Activated CD4-positive, alpha-beta T cell treated with anti-CD3 and anti-CD28 coated beads, Interleukin-2, Interleukin-4, amounts not matched to agents 100 ng/mL and 50 ng/mL, durations not matched to agents 16 hours and 8 hours (primary cell): ENCODE data around the gene PLCD4.

Source experiments
- DNase-seq: peaks from one replicate; pipeline ENCODE4 v3.0.0-alpha.2; 2020; ENCODE audit warnings: low spot score

PLCD4 gene

GRCh38 chr2:218621007-218621406 is 13.3 kb downstream of the PLCD4 start:
- DNase-seq, result no peak

DNA sequence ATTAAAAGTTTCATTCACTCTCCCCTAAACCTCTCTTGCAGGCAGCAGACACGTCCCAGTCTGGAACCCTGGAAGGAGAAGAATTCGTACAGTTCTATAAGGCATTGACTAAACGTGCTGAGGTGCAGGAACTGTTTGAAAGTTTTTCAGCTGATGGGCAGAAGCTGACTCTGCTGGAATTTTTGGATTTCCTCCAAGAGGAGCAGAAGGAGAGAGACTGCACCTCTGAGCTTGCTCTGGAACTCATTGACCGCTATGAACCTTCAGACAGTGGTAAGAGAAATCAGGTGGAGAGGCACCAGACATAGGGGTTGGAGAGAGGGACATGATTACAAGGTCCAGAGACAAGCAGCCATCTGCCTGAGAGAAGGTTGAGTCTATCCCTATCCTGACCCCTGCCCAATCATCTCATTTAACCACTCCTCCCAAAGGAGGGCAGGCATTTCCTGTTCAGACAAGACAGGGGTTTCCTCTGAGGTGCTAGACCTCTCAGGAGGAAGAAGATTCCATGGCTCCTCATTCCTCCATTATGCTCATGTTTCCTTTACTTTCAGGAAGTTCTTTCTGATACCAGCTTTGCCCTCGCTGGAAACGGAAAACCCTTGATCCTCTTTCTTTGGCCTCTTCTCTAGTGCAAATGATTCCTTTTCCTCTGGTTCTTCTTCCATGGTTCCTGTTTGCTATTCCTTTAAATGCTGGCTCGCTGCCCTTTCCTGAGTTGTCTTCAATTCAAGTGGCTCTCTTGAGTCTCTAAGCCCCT is 15.1 kb downstream of the PLCD4 start:
- no peak for DNase-seq

DNA sequence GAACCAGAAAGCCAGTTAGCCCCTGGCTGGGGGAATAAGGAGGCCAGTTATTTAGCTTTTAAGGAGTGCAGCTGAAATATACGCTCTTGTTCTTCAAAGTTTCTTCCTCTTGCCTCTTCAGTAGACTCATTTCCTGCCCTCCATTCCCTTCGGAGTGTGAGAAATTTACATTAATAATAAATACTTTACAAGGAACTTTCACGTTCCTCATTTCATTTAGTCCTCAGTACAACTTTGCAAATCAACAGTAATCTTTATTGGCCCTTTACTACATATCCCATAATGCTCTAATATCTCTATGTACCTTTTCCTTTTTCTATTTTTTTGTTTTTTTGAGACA is 15.6 kb downstream of the PLCD4 start:
- no peak for DNase-seq

DNA sequence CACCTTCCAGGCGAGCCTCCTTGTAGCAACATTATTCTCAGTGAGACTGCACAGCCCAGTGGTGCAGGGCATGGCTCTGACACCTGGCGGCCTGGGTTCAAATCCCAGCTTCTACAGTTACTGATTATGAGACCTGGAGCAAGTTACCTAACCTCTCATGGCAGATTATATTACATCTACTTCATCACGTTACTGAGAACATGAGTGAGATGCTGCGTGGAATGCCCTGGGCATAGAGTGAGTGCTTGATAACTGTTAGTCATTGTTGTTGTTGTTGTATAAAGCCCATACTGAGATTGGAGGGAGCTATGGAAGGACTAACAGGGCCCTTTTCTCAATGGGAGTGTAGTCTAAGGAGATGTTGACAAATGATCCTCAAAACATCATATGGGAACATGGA is 18.7 kb downstream of the PLCD4 start:
- DNase-seq, result no peak

- peak; percentile 12 for DNase-seq
These were observed 20.2 kb downstream of the PLCD4 start for GRCh38 chr2:218627939-218628338.

DNA sequence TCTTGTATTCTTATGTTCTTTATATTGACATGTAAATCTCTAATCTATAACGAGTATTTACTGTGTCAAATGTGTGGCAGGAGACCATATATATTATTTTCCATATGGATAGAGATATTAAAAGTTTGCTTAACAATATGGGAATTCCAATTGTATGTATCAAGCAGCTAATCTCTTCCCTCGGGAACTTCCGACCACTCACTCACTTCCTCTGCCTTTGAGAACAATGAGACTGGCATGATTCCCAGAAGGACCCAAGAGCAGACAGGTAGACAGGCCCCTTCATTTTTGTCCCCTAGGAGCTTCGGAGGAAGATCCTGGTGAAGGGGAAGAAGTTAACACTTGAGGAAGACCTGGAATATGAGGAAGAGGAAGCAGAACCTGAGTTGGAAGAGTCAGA is 24.1 kb downstream of the PLCD4 start:
- DNase-seq, result no peak

GRCh38 chr2:218635719-218636118 is 28.0 kb downstream of the PLCD4 start:
- DNase-seq, result no peak

DNA sequence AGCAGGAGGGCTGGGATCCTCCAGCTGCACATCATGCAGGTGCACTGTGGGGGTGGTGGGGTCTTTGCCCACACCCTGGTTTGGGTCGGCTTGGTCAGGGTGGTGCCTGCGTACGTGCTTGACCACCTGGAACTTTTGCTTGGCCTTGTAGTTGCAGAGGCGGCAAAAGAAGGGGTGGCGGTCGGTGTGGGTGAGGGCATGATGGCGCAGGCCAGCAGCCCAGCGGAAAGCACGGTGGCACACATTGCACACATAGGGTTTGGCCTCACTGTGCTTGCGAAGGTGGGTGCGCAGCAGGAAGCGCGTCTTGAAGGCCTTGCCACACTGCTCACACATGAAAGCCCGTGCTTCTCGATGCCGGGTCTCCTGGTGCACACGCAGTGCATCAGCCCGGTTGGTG is 30.7 kb downstream of the PLCD4 start:
- no peak for DNase-seq

GRCh38 chr2:218642121-218642656 is 34.5 kb downstream of the PLCD4 start:
- no peak for DNase-seq

GRCh38 chr2:218642786-218643185 is 35.1 kb downstream of the PLCD4 start:
- DNase-seq, result no peak

DNA sequence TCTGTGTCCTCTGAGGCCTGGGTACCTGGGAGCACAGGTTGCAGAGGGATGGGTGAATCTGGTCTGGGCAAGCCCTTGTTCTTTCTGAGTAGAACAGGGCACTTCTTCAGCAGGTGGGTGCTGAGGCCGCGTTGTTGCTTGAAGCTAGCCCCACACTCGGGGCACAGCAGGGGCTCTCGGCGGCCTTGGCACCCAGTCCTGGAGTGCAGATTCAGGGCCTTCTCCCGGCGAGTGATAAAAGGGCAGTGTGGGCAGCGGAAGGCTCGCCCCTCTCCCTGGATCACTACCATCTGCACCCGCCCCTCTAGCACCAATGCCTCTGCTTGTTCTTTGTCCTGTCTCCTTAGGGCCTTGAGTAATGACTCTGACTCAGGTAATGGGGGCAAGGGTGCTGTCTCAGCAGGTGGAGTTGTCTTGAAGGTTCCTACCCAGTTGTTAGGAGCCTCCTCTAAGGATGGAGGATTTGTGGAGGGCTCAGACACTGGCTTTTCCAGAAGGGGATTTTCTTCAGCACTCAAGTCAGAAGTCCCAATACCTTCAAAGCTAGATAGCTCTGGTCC is 36.1 kb downstream of the PLCD4 start:
- DNase-seq, result no peak

GRCh38 chr2:218644721-218645120 is 37.0 kb downstream of the PLCD4 start:
- DNase-seq, result no peak

DNA sequence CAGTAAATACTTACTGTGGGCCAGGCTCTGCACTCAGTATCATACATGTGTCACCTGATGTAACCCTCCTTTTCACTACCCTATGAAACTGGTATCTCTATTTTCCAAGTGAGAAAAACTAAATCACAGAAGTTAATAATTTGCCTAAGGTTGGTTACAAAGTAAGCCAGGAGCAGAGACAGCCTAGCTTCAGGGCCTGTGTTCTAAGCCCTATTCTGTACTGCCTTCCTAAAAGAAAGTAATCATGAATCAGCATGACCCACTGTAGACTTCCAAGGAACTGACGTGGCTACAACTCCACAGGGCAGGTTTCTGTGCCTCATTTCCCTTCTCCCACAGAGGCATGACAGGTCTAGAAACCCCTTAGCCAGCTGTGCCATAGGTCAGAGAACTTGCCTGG is 37.4 kb downstream of the PLCD4 start:
- no peak for DNase-seq

DNA sequence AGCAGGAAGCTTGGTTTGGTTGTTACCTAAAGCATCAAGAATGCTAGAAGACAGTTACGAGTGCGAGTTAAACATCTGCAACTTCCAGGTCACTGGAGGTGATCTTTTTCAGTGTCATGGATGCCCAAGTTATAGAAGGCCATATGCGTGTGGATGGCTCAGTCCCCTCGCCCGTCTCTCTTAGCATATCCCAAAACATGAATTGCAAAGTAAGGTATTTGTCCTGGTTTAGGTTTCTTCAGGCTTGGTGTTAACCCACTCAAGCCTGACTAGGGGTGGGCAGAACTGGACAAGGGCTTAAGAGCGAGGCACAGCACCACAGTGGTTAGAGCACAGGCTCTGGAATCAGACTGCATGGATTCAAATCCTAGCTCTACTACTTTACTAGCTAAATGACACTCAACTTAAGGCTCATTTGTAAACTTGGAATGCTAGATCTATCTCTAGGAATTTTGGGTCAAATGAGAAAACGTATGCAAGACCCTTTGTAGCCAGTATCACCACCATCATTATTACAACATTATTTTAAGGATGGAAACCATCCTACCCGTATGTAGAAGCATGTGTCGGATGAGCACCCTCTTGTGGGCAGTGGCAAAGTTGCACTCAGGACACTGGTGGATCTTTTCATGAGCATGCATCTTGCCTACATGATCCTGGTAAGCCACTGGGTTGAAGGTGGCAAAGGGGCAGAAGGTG is 40.5 kb downstream of the PLCD4 start:
- DNase-seq, result peak; percentile 60

- no peak for DNase-seq
These were observed 41.0 kb downstream of the PLCD4 start for GRCh38 chr2:218648787-218649100.

GRCh38 chr2:218655751-218656150 is 48.1 kb downstream of the PLCD4 start:
- DNase-seq, result no peak

DNA sequence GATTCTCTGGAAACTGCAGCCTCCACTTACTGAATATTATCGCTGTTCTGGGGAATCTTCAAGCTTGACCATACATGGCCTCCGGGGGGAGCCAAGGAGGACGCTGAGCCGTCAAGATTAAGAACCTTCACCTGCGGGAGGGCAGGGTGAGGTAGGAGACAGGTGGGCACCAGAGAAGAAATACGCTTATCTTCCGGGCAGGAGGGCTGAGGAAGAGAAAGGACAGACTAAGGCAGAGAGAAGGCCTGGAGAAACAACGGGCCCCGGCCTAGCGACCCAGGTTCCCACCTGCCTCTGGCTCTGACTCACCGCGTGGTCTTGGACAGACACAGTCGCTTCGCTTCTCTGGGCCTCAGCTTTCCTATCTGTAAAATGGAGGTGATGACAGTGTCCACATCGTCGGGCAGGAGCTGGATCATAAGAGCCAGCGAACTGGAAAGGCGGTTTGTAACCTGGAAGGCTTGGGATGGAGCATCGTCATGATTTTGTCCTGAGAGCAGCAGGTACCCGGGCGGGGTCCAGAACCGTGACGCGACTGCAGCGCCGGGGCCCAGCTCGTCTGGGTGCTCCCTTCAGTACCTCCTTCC is 51.1 kb downstream of the PLCD4 start:
- peak; percentile 49 for DNase-seq

DNA sequence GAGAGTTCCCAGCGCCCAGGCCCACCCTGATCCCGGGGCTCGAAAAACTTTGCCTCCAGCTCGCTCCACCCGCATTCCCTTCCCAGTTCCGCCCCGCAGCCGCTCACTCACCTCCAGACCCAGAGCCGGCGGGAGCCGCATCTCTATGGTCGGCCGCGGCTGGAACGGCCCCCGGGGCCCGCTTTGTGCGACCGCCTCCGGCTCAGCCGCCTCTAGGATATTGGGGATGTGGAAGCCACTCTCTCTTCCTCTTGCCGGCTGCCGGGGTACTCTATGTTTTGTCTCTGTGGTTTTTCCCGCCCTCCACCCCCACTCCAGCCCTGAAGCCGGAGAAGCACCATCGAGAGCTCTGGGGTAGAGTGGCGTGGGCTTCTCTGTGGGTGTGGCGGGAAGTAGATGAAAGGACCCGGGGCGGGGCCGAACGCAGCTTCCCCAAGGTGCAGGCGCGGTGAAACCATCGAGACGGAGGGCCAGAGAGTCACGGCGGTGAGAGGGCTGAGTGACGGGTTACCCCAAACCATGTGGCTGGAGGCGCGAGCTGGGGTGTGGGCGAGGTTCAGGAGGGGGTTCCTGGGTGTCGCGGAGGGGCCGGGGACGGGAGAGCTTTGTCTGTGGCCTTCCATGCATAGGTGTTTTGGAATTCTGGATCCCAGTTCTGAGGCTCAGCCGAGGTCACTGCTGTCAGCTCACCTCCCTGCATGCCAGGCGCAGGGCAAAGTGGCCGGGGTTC is 51.7 kb downstream of the PLCD4 start, which contains the start of the genes BCS1L and ZNF142:
Gene BCS1L (plus strand): TSS at position 426 of the 730 bp plus-strand sequence. CDS start 1,305 bp downstream, outside the sequence.
Gene ZNF142 (minus strand): TSS at position 366 of the 730 bp plus-strand sequence. CDS start 3,194 bp downstream, outside the sequence.
- DNase-seq, result peak; percentile 96

GRCh38 chr2:218659988-218660358 is 52.3 kb downstream of the PLCD4 start:
- DNase-seq, result no peak

GRCh38 chr2:218662377-218662776 is 54.7 kb downstream of the PLCD4 start:
- no peak for DNase-seq

- no peak for DNase-seq
These were observed 55.1 kb downstream of the PLCD4 start for GRCh38 chr2:218662827-218663226.

DNA sequence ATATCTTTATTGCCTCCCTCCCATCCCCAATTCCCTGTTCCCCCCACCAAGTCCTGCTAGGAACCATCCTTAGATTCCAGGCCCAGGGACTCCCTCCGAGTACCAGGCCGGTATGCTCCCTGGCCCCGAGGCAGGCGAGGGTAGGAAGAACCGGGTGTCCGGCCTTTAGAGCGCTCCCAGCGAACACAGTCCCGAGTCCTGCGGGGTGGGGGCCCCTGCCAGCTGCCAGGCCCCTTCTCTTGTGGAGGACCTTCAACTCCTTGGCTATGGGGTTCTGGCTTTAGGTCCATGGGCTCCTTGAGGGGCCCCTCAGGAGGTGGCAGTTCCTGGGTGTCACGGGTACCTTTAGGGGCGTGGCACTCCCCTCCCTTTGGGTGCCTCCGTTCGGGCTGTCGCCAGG is 56.2 kb downstream of the PLCD4 start:
- DNase-seq, result no peak
